GM21529 (cell line): ENCODE measurements around the gene FBXL7.

Experiments
- ATAC-seq: cut with Tn5 transposase; IDR thresholded peaks from one replicate; pipeline ENCODE4 v1.9.1; 2021; ENCODE audit not compliant: unreplicated experiment

Gene FBXL7

GRCh38 chr5:15748266-15748665 is 248.3 kb downstream of the FBXL7 start:
- no peak for ATAC-seq

- ATAC-seq, result no peak
Observed at GRCh38 chr5:15752663-15753285, 252.8 kb downstream of the FBXL7 start.

GRCh38 chr5:15753752-15754151 is 253.8 kb downstream of the FBXL7 start:
- no peak for ATAC-seq

- no peak for ATAC-seq
Observed at GRCh38 chr5:15757103-15757502, 257.1 kb downstream of the FBXL7 start.

GRCh38 chr5:15757619-15758018 is 257.6 kb downstream of the FBXL7 start:
- ATAC-seq, result no peak

- ATAC-seq, result no peak
Observed at GRCh38 chr5:15762668-15763067, 262.7 kb downstream of the FBXL7 start.

- ATAC-seq, result no peak
Observed at GRCh38 chr5:15763754-15764153, 263.8 kb downstream of the FBXL7 start.

GRCh38 chr5:15768936-15769335 is 269.0 kb downstream of the FBXL7 start:
- no peak for ATAC-seq

GRCh38 chr5:15772131-15772530 is 272.2 kb downstream of the FBXL7 start:
- ATAC-seq, result no peak

- no peak for ATAC-seq
Observed at GRCh38 chr5:15774632-15775031, 274.7 kb downstream of the FBXL7 start.

- ATAC-seq, result no peak
Observed at GRCh38 chr5:15776346-15776745, 276.4 kb downstream of the FBXL7 start.

GRCh38 chr5:15783734-15784133 is 283.8 kb downstream of the FBXL7 start:
- ATAC-seq, result no peak

GRCh38 chr5:15785531-15785981 is 285.6 kb downstream of the FBXL7 start:
- ATAC-seq, result no peak

GRCh38 chr5:15786326-15786725 is 286.3 kb downstream of the FBXL7 start:
- no peak for ATAC-seq

- ATAC-seq, result no peak
Observed at GRCh38 chr5:15786884-15787283, 286.9 kb downstream of the FBXL7 start.

GRCh38 chr5:15787681-15788080 is 287.7 kb downstream of the FBXL7 start:
- ATAC-seq, result no peak

- no peak for ATAC-seq
Observed at GRCh38 chr5:15789642-15790041, 289.7 kb downstream of the FBXL7 start.

GRCh38 chr5:15790446-15791018 is 290.6 kb downstream of the FBXL7 start:
- no peak for ATAC-seq

GRCh38 chr5:15791274-15791673 is 291.3 kb downstream of the FBXL7 start:
- no peak for ATAC-seq

GRCh38 chr5:15791859-15792258 is 291.9 kb downstream of the FBXL7 start:
- ATAC-seq, result no peak

- ATAC-seq, result no peak
Observed at GRCh38 chr5:15794052-15794985, 294.3 kb downstream of the FBXL7 start.

GRCh38 chr5:15796096-15796495 is 296.1 kb downstream of the FBXL7 start:
- ATAC-seq, result no peak
